ENCODE data around the gene PBX1.

PBX1 gene

GRCh38 chr1:164785841-164786534, 227.0 kb downstream of the PBX1 start:
- no peak for DNase-seq

- DNase-seq: peak; percentile 88
Observed at GRCh38 chr1:164786980-164787833, 228.2 kb downstream of the PBX1 start.

- no peak for DNase-seq
Observed at GRCh38 chr1:164787834-164788231, 228.8 kb downstream of the PBX1 start.

GRCh38 chr1:164790081-164790480, 231.1 kb downstream of the PBX1 start:
- DNase-seq: no peak

GRCh38 chr1:164792410-164793004, 233.5 kb downstream of the PBX1 start:
- DNase-seq: no peak

DNA sequence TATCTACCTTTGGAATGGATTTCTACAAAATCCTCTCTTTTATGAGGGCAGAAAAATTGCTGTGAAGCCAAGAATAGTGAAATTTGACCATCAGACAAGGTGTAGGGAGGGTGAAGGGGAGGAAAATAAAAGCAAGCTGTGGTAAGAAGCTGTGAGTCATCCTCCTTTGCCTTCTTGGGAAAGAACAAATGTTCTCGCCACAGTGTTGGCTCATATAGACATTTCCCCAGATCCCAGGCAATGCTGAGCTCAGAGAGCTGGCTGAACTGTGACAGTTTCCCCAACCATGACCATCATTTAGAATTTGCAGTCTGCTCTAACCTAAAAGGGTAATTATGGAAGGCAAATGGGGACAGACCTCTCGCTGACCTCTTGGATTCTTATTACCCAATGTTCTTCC, 235.4 kb downstream of the PBX1 start:
- no peak for DNase-seq

DNA sequence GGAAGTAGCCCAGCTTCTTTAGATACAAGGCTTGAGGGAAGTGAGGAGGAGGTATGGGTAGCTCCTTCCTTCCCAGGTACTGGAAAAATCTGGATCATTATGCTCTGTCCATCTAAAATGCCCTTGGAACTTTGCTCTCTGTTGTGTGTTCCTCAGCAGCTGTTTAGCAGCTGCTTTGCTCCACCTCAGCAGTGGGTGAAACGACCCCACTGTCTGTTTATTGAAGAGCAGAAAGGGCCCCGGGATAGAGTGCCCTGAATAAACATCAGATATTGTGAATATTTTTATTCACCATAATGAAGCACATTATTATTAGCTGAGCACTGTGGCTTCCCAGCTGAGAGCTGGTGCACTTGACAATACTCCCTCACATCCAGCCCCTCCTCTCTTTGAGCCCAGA, 237.9 kb downstream of the PBX1 start:
- no peak for DNase-seq

DNA sequence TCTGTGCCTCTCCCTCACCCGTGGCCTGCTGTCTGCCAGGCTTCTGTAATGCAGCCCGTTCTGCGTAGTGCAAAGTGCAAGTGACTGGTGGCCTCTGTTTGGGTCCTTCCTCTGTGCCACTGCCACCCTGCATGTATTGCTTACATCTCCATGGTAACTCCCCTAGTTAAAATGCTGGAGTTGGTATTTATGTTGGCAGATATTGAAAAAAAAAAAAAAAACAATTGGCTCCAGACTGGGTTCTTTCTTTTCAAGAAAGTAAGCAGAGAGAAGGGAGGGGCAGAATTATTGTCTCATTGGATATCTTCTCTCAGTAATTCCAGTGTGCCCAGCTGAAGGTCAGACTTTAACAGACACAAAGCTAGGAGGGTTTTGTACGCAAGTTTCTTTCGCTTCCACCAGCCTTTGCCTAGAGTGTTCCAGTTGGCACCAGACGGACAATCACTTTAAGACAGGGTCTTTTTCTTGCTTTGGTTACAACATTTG, 242.3 kb downstream of the PBX1 start:
- DNase-seq: no peak

DNA sequence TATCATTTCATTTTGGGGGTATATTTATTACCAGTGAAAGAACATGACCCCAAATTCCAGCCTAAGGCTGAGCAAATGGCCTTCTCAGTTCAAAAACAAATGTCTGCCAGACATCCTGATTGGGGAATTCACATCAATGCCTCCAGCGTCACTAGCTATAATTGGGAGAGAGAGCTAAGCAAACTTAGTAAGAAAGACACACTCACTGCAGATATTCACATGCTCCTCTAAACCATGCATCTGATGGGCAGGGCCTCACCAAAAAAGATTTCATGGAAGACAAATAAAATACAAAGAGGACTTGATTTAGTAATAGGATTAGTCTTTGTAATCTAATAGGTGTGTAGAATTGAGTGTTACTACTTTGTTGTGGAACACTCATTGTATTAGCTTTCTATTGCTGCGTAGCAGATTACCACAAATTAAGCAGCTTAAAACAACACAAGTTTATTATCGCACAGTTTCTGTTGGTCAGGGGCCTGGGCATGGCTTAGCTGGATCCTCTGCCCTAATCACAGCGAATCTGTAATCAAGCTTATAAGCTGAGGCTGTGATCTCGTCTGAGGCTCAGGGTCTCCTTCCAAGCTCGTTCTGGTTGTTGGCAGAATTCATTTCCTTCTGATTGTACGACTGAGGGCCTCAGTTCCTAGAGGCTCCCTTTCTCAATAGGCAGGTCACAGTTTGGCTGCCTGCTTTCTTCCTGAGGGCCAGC, 243.0 kb downstream of the PBX1 start:
- DNase-seq: no peak

- DNase-seq: no peak
Observed at GRCh38 chr1:164802529-164803282, 243.7 kb downstream of the PBX1 start.

- DNase-seq: no peak
Observed at GRCh38 chr1:164803366-164803765, 244.4 kb downstream of the PBX1 start.

GRCh38 chr1:164804366-164804765, 245.4 kb downstream of the PBX1 start:
- DNase-seq: no peak

GRCh38 chr1:164805399-164805798, 246.4 kb downstream of the PBX1 start:
- no peak for DNase-seq

DNA sequence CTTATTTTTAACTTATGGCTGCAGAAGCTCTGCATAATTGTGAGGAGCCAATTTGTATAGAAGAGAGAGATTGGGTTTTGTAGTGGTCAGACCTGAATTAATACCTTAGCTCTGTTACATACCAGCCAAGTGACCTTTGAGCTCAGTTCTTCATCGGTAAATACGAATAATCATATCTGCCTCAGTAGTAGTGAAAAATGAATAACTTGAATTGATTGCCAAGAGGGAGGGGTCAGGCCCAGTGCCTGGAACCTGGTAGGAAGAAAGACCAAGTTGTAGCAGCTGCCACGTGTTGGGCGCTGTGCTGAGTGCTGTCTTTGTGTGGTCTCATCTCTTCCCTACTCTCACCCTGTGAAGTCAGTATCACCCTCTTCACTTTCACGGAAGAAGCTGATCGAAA, 247.5 kb downstream of the PBX1 start:
- DNase-seq: no peak

GRCh38 chr1:164813776-164814175, 254.8 kb downstream of the PBX1 start:
- no peak for DNase-seq

DNA sequence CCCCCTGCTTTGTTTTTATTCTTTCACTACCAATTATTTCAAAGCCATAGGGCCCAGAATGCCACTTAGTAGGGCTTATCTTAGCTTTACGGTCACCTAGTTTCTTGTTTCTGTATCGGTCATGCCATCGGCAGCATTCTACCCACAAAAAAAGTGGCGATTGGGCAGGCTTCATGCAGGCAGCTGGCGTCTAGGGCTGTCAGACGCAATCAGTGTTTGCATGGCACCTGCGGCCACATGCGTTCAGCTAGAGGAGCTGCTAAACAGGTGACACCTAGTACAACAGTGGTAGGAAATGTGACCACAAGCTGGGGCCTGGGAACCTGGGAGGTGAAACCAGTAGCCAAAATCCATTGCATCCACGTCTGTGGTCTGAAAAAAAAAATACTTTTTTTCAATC, 262.7 kb downstream of the PBX1 start:
- DNase-seq: peak; percentile 22

DNA sequence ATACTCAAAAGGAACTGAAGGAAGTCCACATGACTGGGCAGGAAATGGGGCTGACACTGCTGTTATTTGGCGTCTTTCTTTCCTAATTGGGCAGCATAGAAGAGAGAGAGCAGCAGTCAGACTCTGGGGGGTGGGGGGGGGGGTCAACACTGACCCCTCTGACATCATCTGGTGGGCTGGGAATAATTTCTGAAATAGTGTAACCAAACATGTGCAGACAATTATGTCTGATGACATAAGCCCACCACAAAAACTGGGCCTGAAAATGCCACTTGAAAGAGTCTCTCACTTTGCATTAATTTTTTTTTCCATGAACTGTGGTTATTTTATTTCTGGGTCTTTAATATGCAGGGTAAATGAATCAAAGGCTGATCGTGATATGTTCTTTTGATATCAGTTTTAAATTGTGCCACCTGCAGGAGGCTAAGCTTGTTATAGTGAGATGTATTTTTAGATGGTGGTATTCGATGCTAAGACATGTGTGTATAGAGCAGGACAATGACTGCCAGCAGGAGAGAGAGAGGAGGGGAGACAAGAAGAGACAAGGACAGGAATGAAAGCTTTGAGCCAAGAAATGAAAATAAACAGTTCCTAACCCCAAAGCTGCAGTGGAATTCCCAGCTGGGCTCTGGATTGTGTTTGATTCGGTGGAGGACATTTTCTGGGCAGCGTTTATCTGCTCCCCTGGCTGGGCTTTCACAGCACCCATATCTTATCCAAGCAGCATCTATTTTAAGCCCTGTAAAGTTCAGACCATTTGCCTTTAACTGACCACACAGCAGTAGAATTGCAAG, 264.7 kb downstream of the PBX1 start:
- DNase-seq: no peak

DNA sequence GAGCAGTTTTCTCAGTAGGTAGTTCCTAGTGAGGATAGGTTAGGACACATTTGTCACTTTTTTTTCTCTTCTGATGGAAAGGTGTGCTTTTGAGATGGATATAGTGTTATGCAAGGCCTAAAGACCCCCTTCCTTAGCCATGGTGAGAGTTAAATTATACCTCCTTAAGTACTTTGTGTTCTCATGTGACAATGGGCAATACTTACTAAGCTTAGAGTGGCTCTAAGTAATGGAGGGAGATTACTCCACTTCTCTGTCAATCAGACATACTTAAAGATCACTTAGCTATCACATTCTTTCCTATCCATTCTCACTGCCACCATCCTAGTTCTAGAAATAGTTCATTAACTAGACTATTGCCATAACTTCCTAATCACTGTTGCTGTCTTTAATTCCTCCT, 265.6 kb downstream of the PBX1 start:
- no peak for DNase-seq

DNA sequence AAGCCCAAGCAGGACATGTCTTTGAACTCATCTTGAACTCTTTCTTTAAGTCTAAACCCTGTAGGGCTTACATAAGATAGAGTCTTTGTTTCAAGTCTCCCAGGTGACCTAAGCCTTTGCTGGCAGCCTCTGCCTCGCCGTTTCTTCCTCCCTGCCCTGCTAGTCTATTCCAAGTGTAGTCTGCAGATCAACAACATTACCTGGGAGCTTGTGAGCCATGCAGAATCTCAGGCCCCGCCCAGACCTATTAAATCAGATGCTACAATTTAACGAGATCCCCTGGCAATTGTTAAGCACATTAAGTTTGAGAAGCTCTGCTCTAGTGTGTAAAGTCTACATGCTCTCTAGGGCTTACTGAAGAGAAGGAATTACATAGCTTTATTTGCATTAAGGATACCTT, 271.6 kb downstream of the PBX1 start:
- DNase-seq: no peak

DNA sequence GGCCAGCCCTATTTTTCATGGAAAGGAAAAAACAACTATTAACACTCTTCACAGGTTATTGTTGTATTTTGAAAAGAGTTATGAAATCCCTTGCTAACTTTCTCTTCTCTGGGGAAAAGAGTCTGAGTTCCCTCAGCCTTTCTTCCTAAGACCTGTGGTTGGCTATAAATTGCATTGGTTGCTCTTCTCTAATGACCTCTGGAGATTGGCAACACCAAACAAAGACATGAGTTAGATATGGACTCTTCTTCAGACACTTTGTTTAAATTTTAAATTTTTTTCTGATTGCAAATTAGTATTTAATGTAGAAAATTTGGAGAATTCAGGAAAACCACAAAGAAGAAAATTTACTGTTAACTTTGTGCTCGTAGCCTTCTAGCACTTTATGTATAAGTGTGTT, 275.7 kb downstream of the PBX1 start:
- DNase-seq: no peak

DNA sequence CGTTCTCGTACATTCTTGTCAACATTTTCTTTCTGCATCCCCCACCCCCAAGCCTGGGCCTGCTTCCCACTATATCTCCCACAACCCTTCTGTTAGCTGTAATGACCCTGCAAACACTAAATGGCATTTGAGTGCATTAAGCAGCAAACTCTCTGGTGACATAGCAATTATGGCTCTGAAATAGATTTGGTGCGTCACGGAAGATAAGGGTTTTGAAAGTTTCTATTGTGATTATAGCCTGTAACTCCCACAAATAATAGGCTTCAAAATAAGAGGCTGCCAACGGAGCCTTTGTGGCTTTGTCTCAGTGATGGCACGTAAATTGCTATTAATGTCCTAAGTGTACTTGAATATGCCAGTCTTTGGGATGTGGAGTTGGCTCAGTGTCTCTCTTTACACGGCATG, 277.6 kb downstream of the PBX1 start:
- DNase-seq: no peak

DNA sequence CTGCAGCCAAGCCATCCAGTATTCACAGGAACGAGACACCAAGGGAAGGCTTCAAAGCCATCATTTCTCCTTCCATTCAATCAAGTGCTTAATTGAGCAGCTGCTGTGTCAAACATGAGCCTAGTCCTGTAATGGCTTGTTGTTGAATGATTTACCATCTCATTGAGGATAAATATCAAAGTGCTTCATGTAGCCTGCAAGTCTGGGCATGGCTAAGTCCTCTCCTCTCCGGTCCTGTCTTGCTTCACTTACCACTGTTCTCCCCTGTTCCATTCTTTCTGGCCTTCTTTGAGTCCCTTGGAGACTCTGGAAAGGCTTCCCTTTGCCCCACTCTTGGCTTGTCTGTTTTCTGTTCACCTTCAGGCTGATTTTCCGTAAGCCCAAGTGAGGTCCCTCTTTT, 279.8 kb downstream of the PBX1 start:
- no peak for DNase-seq

All from RPMI8226 (cell line).